GM19023 (cell line): ENCODE data around the gene SNCA.

Experiments used
- ATAC-seq: cut with Tn5 transposase; IDR thresholded peaks from one replicate; pipeline ENCODE4 v1.9.1; 2021; ENCODE audit warnings: mild to moderate bottlenecking, moderate library complexity; ENCODE audit not compliant: unreplicated experiment

SNCA gene

GRCh38 chr4:89712827-89713226, 124.1 kb downstream of the SNCA start:
- ATAC-seq, result no peak

DNA sequence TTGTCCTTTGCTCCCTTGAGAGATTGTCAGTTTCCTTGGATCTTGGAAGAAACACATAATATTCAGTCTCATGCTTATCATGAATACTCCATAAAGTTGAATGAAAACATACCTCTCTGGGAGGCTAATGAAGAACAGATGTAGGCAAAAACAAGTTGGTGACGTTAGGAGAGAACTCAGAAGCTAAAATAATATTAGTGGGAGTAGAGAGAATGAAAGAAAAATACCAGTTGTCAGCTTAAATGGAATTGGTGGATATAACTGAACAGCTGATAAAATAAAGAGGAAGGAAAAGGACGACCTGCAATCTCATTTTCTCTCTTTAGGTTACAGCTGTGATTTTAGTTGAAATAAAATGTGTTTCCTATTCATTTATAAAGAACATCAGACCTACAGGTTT, 124.8 kb downstream of the SNCA start:
- ATAC-seq, result no peak

DNA sequence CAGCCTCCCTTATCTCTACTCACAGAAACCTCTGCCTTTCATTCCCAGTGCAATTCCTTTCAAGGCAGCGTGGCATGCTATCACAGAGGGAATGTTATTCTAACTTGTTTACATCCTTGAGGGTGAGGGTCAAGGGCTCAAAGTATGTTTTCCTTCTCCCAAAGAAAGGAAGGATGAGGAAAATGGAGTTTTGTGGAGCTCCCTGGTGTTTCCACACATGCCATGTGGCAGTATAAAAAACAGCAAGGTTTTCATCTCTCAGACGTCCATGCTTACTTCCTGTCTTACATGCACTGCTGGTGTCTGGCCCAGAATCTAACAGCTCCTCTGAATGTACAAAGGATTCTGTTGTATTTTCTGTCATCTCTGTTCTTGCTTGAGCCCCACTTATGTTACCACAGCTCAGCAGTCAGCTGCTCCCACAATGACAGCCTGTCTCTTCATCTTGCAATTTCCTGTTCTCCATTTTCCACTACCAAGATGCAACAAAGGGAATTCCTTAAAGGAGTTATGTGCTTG, 128.0 kb downstream of the SNCA start:
- no peak for ATAC-seq

GRCh38 chr4:89707467-89707866, 129.5 kb downstream of the SNCA start:
- ATAC-seq, result no peak

GRCh38 chr4:89704651-89705395, 132.1 kb downstream of the SNCA start:
- ATAC-seq, result no peak

DNA sequence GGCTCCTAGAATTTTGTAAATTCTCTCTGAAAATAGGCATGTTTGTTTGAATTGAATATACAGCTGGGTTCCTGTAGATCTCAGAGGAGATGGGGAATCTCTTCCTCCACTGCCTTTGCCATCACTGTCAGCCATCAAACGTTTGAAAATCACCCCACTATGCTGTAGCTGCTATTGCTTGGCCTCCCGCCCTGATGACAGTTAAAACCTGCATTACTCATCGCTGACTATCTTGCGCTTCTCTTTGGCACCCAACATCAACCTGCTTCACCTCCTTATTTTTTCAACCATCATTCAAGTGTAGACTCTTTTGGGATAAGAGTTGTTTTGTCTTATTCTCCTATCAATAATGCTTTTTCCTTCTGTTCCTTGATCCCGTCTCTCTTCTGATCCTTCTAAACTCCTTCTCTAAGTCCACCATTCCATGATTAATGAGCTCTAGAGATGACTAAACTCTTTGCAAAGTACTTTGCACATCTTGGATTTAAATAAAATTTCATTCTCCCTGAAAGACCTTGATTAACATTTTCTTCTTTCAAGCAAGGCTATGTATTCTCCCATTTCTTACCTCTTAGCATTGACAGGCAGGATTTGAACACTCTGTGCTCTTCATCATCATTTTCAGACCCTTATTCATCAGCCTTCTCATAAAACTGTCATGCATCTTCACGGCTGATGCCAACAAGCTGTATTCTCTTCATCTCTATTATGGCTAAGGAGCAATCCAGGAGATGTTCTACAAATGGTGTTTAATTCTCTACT, 133.0 kb downstream of the SNCA start:
- no peak for ATAC-seq

- no peak for ATAC-seq
Measured at GRCh38 chr4:89700766-89701423, 136.1 kb downstream of the SNCA start.

DNA sequence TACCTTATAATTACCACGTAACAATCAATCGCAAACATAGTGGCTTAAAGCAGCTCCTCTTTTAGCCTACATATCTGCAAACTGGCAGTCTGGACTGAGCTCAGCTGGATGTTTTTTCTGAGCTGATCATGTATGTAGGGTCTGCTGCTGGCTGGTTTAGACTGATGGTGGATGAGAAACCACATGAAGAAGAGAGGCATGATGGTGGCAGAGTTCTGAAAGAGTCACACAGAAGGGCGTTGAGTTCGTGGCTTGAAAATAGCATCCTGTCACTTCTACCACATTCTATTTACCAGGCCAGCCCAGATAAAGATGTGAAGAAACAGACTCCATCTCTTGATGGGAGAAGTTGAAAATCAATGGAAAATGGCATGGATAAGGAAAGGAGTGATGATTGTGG, 151.3 kb downstream of the SNCA start:
- no peak for ATAC-seq

GRCh38 chr4:89685277-89685676, 151.7 kb downstream of the SNCA start:
- no peak for ATAC-seq

GRCh38 chr4:89684536-89684935, 152.4 kb downstream of the SNCA start:
- no peak for ATAC-seq

- no peak for ATAC-seq
Measured at GRCh38 chr4:89682808-89683207, 154.2 kb downstream of the SNCA start.

GRCh38 chr4:89681671-89682070, 155.3 kb downstream of the SNCA start:
- no peak for ATAC-seq

- ATAC-seq, result no peak
Measured at GRCh38 chr4:89681219-89681618, 155.7 kb downstream of the SNCA start.

- no peak for ATAC-seq
Measured at GRCh38 chr4:89674876-89675459, 162.0 kb downstream of the SNCA start.
